Measurements from ENCODE around the gene TYW3. TPM values are rescaled to one million over a fixed set of nuclear protein-coding genes. Genes with fewer than 3 reads are reported as not detected.

TYW3 gene
- total and polyA plus RNA-seq, 3 donors from 2014 or later, result 12.7 to 15.4 (median 15.4) TPM

DNA sequence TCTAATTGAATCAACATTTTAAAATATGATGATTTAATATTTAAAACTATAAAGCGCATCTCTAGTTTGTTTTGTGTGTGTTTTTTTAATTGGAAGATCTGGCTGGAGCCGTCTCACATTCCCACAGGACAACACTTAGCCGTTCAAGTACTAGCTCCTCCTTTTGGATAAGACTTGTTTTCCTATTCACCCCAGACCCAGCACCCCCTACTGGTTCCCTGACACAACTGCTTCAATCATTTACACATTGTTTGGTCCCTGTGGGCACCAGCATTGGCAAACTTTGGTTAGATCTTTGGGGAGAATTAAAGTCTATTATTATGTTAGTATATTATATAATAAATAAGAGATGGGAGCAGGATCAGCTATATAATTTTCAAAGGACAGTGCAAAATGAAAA lies 34.5 kb downstream of the TYW3 start:
- peak; percentile 16 for DNase-seq
- Histone ChIP-seq H3K27ac (no peak overlapping the region), H3K4me1 (no peaks in the 10 kb centered on the region), H3K27me3 (no peaks in the 10 kb centered on the region), H3K36me3 (ENCODE audit: low read depth, missing control alignments) (no peaks in the 10 kb centered on the region), H3K4me3 (no peak overlapping the region), H3K9me3 (no peaks in the 10 kb centered on the region)
- TF ChIP-seq POLR2A (IDR thresholded peaks at IDR 0.05), result no peak
- TF ChIP-seq, protein P1, sequence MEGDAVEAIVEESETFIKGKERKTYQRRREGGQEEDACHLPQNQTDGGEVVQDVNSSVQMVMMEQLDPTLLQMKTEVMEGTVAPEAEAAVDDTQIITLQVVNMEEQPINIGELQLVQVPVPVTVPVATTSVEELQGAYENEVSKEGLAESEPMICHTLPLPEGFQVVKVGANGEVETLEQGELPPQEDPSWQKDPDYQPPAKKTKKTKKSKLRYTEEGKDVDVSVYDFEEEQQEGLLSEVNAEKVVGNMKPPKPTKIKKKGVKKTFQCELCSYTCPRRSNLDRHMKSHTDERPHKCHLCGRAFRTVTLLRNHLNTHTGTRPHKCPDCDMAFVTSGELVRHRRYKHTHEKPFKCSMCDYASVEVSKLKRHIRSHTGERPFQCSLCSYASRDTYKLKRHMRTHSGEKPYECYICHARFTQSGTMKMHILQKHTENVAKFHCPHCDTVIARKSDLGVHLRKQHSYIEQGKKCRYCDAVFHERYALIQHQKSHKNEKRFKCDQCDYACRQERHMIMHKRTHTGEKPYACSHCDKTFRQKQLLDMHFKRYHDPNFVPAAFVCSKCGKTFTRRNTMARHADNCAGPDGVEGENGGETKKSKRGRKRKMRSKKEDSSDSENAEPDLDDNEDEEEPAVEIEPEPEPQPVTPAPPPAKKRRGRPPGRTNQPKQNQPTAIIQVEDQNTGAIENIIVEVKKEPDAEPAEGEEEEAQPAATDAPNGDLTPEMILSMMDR (IDR thresholded peaks at IDR 0.05), result peak in 1 of 3 experiments; percentile 19
- intact Hi-C loops (cut with DNase I; ENCODE audit: low total_unique reads), result no loop called here
- WGBS, 2 donors, result 57 to 60% methylated on average over 3 of the region's 3 CpGs

DNA sequence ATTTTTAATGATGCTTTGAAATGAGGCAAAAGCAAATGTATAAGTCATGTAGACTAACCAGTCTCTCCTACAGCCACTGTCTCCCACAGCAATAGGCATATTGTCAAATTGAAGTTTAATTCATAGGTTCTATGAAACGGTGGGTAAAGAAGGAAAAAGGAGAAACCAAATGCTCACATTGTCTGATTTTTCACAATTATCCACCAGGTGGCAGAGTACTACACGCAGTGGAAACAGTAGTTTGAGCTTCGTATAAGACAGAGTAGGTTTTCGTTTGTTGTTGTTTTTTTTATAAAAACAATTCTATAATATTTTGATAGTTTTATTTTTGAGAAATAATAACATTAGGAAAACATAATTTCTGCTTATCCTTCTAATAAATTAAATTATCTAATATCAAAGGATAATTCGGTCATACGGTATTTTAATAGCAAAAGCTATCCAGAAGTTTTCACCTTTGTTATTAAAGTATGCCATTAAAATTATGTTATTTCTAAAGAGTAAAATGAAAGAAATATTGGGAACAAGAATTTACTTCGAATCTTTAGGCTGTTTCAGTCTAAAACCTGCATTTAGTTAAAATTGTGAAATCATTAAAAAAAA lies 39.1 kb downstream of the TYW3 start:
- intact Hi-C loops (cut with DNase I; ENCODE audit: low total_unique reads), result no loop called here
- peak; percentile 20 for DNase-seq

DNA sequence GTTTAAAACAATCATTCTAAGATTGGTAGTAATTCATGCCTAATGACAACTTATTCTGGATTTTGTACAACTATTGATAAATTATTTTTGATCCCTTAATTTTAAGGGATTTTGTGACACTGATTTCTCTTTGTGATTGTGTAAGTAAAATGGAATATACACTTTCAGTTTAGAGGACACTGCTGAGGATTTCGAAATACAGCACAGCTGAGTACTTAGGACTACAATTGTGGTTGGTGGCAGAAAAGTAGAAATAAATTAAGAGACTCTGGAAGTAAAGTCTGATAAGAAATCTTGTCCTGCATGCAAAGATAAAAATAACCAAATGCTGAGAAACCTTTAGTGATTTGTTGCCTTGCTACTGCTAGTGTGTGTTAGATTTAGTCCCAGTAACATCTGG lies 40.0 kb downstream of the TYW3 start:
- H3K36me3 ChIP-seq (ENCODE audit: low read depth, missing control alignments), result no peaks in the 10 kb centered on the region
- intact Hi-C loops (cut with DNase I; ENCODE audit: low total_unique reads), result no loop called here
- 82 to 84% methylated on average over 1 of the region's 1 CpG for WGBS, 2 donors
- H3K27me3 ChIP-seq, result no peaks in the 10 kb centered on the region
- H3K4me3 ChIP-seq, result no peak overlapping the region
- TF ChIP-seq POLR2A (IDR thresholded peaks at IDR 0.05), result no peak
- TF ChIP-seq, protein P1 (IDR thresholded peaks at IDR 0.05), result no peak
- no peaks in the 10 kb centered on the region for H3K9me3 ChIP-seq
- H3K27ac ChIP-seq, result no peak overlapping the region
- no peaks in the 10 kb centered on the region for H3K4me1 ChIP-seq
- DNase-seq, result no peak

More for the DNA sequence above, 39.1 kb downstream of the TYW3 start:
- Histone ChIP-seq H3K9me3 (no peaks in the 10 kb centered on the region), H3K4me3 (no peak overlapping the region), H3K27ac (no peak overlapping the region), H3K4me1 (no peaks in the 10 kb centered on the region), H3K36me3 (ENCODE audit: low read depth, missing control alignments) (no peaks in the 10 kb centered on the region), H3K27me3 (no peaks in the 10 kb centered on the region)
- 27 to 28% methylated on average over 7 of the region's 7 CpGs for WGBS, 2 donors
- no peak for TF ChIP-seq POLR2A (IDR thresholded peaks at IDR 0.05)
- TF ChIP-seq, protein P1 (IDR thresholded peaks at IDR 0.05), result peak; percentile 71 to 73 (median 73)

DNA sequence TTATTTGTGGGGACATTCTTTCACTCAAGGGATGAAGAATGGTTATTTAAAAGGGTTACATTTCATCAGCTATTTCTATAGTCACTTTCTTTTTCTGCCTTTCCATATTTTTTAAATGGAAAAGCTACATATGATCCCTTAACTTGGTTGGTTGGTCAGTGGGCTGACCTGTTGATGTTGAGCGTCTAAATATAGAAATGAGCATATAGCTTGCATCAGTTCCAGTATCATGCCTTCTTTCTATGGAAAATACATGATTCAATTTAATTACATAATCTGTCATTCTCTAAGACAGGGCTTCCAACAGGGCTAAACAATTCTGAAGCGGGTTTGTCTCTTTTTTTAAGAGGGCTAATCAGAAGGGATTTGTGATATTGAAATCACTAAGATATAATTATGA lies 40.6 kb downstream of the TYW3 start:
- WGBS, 2 donors, result 84 to 95% methylated on average over 2 of the region's 2 CpGs
- H3K36me3 ChIP-seq (ENCODE audit: low read depth, missing control alignments), result no peaks in the 10 kb centered on the region
- H3K4me1 ChIP-seq, result no peaks in the 10 kb centered on the region
- TF ChIP-seq POLR2A (IDR thresholded peaks at IDR 0.05), result no peak
- TF ChIP-seq, protein P1 (IDR thresholded peaks at IDR 0.05), result no peak
- no peak overlapping the region for H3K27ac ChIP-seq
- H3K4me3 ChIP-seq, result no peak overlapping the region
- no peaks in the 10 kb centered on the region for H3K9me3 ChIP-seq
- no peak for DNase-seq
- H3K27me3 ChIP-seq, result no peaks in the 10 kb centered on the region
- intact Hi-C loops (cut with DNase I; ENCODE audit: low total_unique reads), result no loop called here

DNA sequence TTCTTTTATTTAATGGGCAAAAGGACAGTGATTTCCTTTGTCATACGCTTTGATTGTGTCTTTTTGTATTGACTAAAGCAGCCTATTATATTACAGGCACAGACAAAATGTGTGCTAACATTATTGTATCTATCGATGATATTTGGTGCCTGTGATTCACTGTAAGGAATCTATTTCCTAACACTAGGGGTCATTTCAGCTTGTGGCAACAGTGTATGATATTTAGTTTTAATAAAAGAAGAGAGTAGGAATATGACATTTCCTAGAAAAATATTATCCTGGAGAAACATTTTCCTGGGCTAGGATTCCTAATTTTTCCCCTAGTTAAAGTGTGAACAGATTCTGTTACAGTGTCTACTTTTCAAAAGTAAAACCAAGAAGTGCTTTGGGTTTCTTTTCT lies 42.8 kb downstream of the TYW3 start:
- no peaks in the 10 kb centered on the region for H3K36me3 ChIP-seq (ENCODE audit: low read depth, missing control alignments)
- DNase-seq, result no peak
- no peak overlapping the region for H3K4me3 ChIP-seq
- no peak overlapping the region for H3K27ac ChIP-seq
- no peaks in the 10 kb centered on the region for H3K27me3 ChIP-seq
- no peaks in the 10 kb centered on the region for H3K9me3 ChIP-seq
- no peak for TF ChIP-seq POLR2A (IDR thresholded peaks at IDR 0.05)
- TF ChIP-seq, protein P1 (IDR thresholded peaks at IDR 0.05), result no peak
- WGBS, 2 donors, result 85 to 90% methylated on average over 2 of the region's 2 CpGs
- intact Hi-C loops (cut with DNase I; ENCODE audit: low total_unique reads), result no loop called here
- H3K4me1 ChIP-seq, result no peaks in the 10 kb centered on the region
